ENCODE results near the gene CDK16. TPM values are rescaled to one million over a fixed set of nuclear protein-coding genes. Genes with fewer than 3 reads are reported as not detected.

CDK16 gene
- total RNA-seq, 2 donors from 2014 or later, result 62.2 to 63.7 TPM

- ATAC-seq (no peak), DNase-seq (ENCODE audit: low spot score) (peak; percentile 18)
- H3K4me1 Mint-ChIP-seq (ENCODE audit: low read depth in 2 of 2), result peaks cover 11 to 22% of the 10 kb centered on the region in 2 donors
- H3K4me3 Mint-ChIP-seq, result peak overlapping the region; percentile 93
- H3K36me3 Mint-ChIP-seq, result no peaks in the 10 kb centered on the region
- H3K27ac Mint-ChIP-seq, result peak overlapping the region; percentile 91 to 94
- H3K27me3 Mint-ChIP-seq, result no peaks in the 10 kb centered on the region
- no peaks in the 10 kb centered on the region for H3K9me3 Mint-ChIP-seq
Measured at GRCh38 chrX:47232197-47232802, 13.8 kb downstream of the CDK16 start.

- peak within 1 kb of the TSS; percentile 93 for H3K4me3 Mint-ChIP-seq
- H3K36me3 Mint-ChIP-seq, result no peaks in the 10 kb centered on the region
- H3K27me3 Mint-ChIP-seq, result no peaks in the 10 kb centered on the region
- peak within 1 kb of the TSS; percentile 91 to 94 for H3K27ac Mint-ChIP-seq
- peaks cover 11 to 22% of the 10 kb centered on the region in 2 donors for H3K4me1 Mint-ChIP-seq (ENCODE audit: low read depth in 2 of 2)
- DNase-seq (ENCODE audit: low spot score), result no peak
- H3K9me3 Mint-ChIP-seq, result no peaks in the 10 kb centered on the region
- ATAC-seq, result peak; percentile 17 to 52
Measured at GRCh38 chrX:47232803-47233332, 14.4 kb downstream of the CDK16 start, which contains the start of gene USP11. Gene USP11, plus strand, starts transcription at chrX:47233009. Its CDS starts 35 bp downstream, at chrX:47233044.

DNA sequence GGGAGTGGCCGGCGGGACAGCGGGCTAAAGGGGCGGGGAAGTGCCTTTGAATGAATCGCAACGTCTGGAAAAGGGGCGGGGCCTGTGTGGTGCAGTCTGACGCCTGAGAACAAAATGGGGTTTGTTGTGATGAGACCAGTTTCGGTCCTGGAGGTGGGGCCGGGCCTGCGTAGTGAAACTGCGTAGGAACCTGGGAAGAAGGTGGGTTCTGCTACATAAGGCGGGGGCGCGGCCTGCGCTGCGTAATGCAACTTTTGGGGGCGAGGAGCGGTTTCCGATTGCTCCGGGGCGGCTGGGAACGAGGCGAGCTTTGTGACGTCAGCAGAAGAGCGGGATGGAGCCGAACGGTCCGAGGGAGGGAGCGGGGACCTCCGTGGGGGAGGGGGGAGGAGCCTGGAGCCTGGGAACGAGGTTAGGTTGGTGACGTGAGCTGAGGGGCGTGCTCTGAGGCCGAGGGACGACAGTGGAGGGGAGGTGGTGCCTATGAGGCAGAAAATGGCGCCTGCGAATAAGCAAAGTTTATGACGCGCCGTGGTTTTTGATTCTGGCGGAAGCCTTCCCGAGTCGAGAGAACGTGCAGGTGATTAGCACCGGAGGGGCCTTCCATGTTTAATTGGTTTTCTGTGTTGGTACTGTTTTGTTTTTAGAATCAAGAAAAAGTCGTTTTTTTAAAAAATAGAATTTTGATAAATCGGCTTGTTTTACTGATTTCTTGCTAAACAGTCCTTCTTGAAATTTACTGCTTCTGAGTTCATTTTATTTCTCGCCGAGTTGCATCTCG is 15.0 kb downstream of the CDK16 start:
- peak overlapping the region; percentile 91 to 94 for H3K27ac Mint-ChIP-seq
- no peaks in the 10 kb centered on the region for H3K36me3 Mint-ChIP-seq
- peak; percentile 95 to 97 for ATAC-seq
- H3K9me3 Mint-ChIP-seq, result no peaks in the 10 kb centered on the region
- no peaks in the 10 kb centered on the region for H3K27me3 Mint-ChIP-seq
- H3K4me3 Mint-ChIP-seq, result peak overlapping the region; percentile 93
- DNase-seq (ENCODE audit: low spot score), result peak; percentile 95
- H3K4me1 Mint-ChIP-seq (ENCODE audit: low read depth in 2 of 2), result peaks cover 11 to 22% of the 10 kb centered on the region in 2 donors

DNA sequence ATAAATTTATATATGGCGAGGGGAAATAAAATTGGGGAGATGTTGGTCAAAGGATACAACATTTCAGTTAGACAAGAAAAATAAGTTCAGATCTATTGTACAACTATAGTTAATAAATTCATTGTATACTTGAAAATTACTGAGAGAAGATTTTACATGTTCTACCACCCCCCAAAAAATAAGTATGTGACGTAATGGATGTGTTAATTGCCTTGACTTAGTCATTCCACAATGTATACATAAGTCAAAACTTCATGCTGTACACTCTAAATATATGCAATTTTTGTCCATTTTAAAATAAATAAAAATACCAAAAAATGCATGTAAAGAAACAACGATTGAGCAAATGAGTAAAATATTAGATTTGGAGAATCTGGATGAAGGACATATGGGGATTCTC is 16.1 kb downstream of the CDK16 start:
- ATAC-seq, result no peak
- H3K4me1 Mint-ChIP-seq (ENCODE audit: low read depth in 2 of 2), result peaks cover 11 to 26% of the 10 kb centered on the region in 2 donors

DNA sequence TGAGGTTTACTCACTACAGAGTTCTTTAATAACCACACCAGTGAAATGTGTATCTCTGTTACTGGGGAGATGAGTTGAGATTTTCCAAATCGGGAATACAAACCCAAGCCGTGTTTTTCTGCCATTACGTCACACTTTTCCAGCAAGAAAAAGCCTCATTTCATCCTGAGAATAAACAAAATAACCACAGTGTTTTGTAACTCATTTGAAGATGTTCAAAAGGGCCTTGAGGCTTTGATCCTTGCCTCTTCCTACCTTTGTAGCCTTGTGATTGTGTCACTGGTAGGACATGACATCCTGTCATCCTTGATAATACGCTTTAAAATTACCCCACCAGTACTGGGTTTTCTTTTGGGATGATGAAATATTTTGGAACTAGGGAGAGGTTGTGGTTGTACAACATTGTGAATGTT is 17.2 kb downstream of the CDK16 start:
- no peak for DNase-seq (ENCODE audit: low spot score)
- H3K4me3 Mint-ChIP-seq, result peak overlapping the region; percentile 55

More for the DNA sequence above, 16.1 kb downstream of the CDK16 start:
- Mint-ChIP-seq H3K27ac (peak overlapping the region; percentile 91 to 94), H3K36me3 (no peaks in the 10 kb centered on the region), H3K9me3 (no peaks in the 10 kb centered on the region), H3K27me3 (no peaks in the 10 kb centered on the region), H3K4me3 (peak overlapping the region; percentile 93)
- DNase-seq (ENCODE audit: low spot score), result no peak

GRCh38 chrX:47239199-47239598 is 20.7 kb downstream of the CDK16 start:
- no peaks in the 10 kb centered on the region for H3K9me3 Mint-ChIP-seq
- H3K36me3 Mint-ChIP-seq, result no peaks in the 10 kb centered on the region
- ATAC-seq (no peak), DNase-seq (ENCODE audit: low spot score) (no peak)
- no peak overlapping the region for H3K27ac Mint-ChIP-seq
- no peaks in the 10 kb centered on the region for H3K27me3 Mint-ChIP-seq
- no peak overlapping the region for H3K4me3 Mint-ChIP-seq
- H3K4me1 Mint-ChIP-seq (ENCODE audit: low read depth in 2 of 2), result peaks cover 11 to 23% of the 10 kb centered on the region in 2 donors

More for the DNA sequence above, 17.2 kb downstream of the CDK16 start:
- H3K27ac Mint-ChIP-seq, result peak overlapping the region in 1 of 2 donors; percentile 45
- no peak for ATAC-seq
- H3K36me3 Mint-ChIP-seq, result no peaks in the 10 kb centered on the region
- no peaks in the 10 kb centered on the region for H3K9me3 Mint-ChIP-seq
- peaks cover 11 to 31% of the 10 kb centered on the region in 2 donors for H3K4me1 Mint-ChIP-seq (ENCODE audit: low read depth in 2 of 2)
- no peaks in the 10 kb centered on the region for H3K27me3 Mint-ChIP-seq

DNA sequence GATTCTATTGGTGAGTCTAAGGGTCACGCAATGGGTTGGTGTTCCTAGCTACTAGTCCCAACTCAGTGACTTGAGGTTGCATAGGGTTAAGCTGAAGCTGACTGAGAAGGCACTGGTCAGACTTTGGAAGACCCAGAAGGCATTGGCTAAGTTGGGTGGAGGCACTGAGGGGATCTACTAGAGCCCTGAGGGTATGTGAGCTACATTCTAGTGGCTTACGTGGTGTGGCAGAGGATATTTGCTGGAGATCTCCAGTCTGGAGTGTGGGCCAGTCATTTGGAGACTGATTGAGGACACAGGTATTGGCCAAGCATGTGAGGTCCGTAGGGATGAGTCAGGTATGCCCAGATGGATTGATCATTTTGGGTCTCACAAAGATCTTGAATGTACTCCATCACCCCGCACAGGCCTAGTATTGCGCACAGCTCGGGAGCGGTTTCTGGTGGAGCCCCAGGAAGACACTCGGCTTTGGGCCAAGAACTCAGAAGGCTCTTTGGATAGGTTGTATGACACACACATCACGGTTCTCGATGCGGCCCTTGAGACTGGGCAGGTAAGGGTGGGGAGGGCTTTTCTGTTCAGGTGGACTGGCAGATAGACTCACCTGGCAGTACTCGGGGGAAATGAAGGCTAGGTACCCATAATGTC is 21.5 kb downstream of the CDK16 start:
- Mint-ChIP-seq H3K9me3 (no peaks in the 10 kb centered on the region), H3K4me1 (ENCODE audit: low read depth in 2 of 2) (peaks cover 11 to 22% of the 10 kb centered on the region in 2 donors), H3K36me3 (no peaks in the 10 kb centered on the region), H3K27ac (no peak overlapping the region), H3K4me3 (no peak overlapping the region), H3K27me3 (no peaks in the 10 kb centered on the region)
- ATAC-seq, result peak in 1 of 2 donors; percentile 34
- no peak for DNase-seq (ENCODE audit: low spot score)

GRCh38 chrX:47240619-47241018 is 22.1 kb downstream of the CDK16 start:
- Mint-ChIP-seq H3K4me1 (ENCODE audit: low read depth in 2 of 2) (peaks cover 5 to 16% of the 10 kb centered on the region in 2 donors), H3K9me3 (no peaks in the 10 kb centered on the region), H3K36me3 (no peaks in the 10 kb centered on the region), H3K4me3 (no peak overlapping the region), H3K27ac (no peak overlapping the region), H3K27me3 (no peaks in the 10 kb centered on the region)
- ATAC-seq, result no peak
- no peak for DNase-seq (ENCODE audit: low spot score)

- no peak overlapping the region for H3K4me3 Mint-ChIP-seq
- no peaks in the 10 kb centered on the region for H3K27me3 Mint-ChIP-seq
- peaks cover 5% of the 10 kb centered on the region for H3K36me3 Mint-ChIP-seq
- H3K9me3 Mint-ChIP-seq, result no peaks in the 10 kb centered on the region
- peaks cover 0 to 12% of the 10 kb centered on the region in 2 donors for H3K4me1 Mint-ChIP-seq (ENCODE audit: low read depth in 2 of 2)
- no peak for ATAC-seq
- no peak overlapping the region for H3K27ac Mint-ChIP-seq
- DNase-seq (ENCODE audit: low spot score), result no peak
Measured at GRCh38 chrX:47241201-47242011, 22.9 kb downstream of the CDK16 start.

DNA sequence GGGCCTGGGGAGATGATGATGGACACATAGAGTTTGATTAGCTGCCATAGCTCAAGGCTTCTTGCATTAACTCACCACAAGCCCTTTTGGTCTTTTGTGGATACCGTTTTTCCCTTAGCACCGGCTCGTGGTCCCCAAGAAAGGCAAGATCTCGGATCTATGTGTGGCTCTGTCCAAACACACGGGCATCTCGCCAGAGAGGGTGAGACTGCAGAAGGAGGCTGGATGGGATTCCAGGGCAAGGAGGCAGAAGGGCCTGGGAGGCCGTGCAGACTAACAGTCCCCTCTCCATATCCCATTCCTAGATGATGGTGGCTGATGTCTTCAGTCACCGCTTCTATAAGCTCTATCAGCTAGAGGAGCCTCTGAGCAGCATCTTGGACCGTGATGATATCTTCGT is 23.8 kb downstream of the CDK16 start:
- Mint-ChIP-seq H3K27ac (no peak overlapping the region), H3K4me3 (no peak overlapping the region), H3K27me3 (no peaks in the 10 kb centered on the region), H3K4me1 (ENCODE audit: low read depth in 2 of 2) (peaks cover 0 to 12% of the 10 kb centered on the region in 2 donors), H3K9me3 (no peaks in the 10 kb centered on the region), H3K36me3 (peaks cover 5% of the 10 kb centered on the region)
- no peak for ATAC-seq
- no peak for DNase-seq (ENCODE audit: low spot score)

- DNase-seq (ENCODE audit: low spot score) (no peak), ATAC-seq (no peak)
- no peak overlapping the region for H3K4me3 Mint-ChIP-seq
- no peaks in the 10 kb centered on the region for H3K9me3 Mint-ChIP-seq
- peaks cover 0 to 2% of the 10 kb centered on the region in 2 donors for H3K27me3 Mint-ChIP-seq
- peaks cover 0 to 16% of the 10 kb centered on the region in 2 donors for H3K4me1 Mint-ChIP-seq (ENCODE audit: low read depth in 2 of 2)
- no peak overlapping the region for H3K27ac Mint-ChIP-seq
- peaks cover 5% of the 10 kb centered on the region for H3K36me3 Mint-ChIP-seq
Measured at GRCh38 chrX:47243351-47243750, 24.9 kb downstream of the CDK16 start.

DNA sequence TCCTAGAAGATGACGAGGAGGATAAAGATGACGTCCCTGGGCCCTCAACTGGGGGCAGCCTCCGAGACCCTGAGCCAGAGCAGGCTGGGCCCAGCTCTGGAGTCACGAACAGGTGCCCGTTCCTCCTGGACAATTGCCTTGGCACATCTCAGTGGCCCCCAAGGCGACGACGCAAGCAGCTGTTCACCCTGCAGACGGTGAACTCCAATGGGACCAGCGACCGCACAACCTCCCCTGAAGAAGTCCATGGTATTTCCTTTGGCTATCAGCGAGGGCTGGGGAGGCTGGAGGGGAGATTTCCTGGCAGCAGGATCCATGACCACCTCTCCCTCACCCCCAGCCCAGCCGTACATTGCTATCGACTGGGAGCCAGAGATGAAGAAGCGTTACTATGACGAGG is 26.2 kb downstream of the CDK16 start:
- H3K9me3 Mint-ChIP-seq, result no peaks in the 10 kb centered on the region
- ATAC-seq (no peak), DNase-seq (ENCODE audit: low spot score) (no peak)
- H3K27me3 Mint-ChIP-seq, result peaks cover 0 to 2% of the 10 kb centered on the region in 2 donors
- peaks cover 0 to 12% of the 10 kb centered on the region in 2 donors for H3K4me1 Mint-ChIP-seq (ENCODE audit: low read depth in 2 of 2)
- no peak overlapping the region for H3K27ac Mint-ChIP-seq
- H3K4me3 Mint-ChIP-seq, result no peak overlapping the region
- H3K36me3 Mint-ChIP-seq, result peaks cover 5% of the 10 kb centered on the region

DNA sequence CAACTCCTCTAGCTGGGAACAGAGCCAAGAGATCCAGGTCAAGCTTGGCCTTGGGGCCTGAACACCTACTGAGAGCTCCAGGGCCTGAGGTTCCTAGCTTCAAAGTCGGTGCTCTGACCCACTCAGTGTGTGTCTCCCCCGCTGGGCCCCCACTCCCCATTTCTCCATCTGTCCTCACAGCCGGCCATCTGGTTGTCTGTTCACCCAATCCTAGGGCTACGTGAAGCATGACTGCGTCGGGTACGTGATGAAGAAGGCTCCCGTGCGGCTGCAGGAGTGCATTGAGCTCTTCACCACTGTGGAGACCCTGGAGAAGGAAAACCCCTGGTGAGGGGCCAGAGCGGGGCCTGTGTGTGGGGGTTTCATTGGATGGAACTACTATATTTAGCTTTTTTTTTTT is 26.7 kb downstream of the CDK16 start:
- ATAC-seq, result no peak
- DNase-seq (ENCODE audit: low spot score), result no peak
- Mint-ChIP-seq H3K36me3 (peaks cover 5% of the 10 kb centered on the region), H3K4me3 (no peak overlapping the region), H3K9me3 (no peaks in the 10 kb centered on the region), H3K27me3 (peaks cover 0 to 2% of the 10 kb centered on the region in 2 donors), H3K4me1 (ENCODE audit: low read depth in 2 of 2) (peaks cover 0 to 7% of the 10 kb centered on the region in 2 donors), H3K27ac (no peak overlapping the region)

Data from natural killer cell treated with Interleukin-12 subunit alpha and Interleukin-12 subunit beta and Interleukin-15 and Interleukin-18, amount 100 ng/mL, for 72 hours (primary cell).